K562 (cell line): Measurements from ENCODE around the gene SLCO2B1. TPM values are rescaled to one million over a fixed set of nuclear protein-coding genes. Genes with fewer than 3 reads are reported as not detected.
A peak's percentile ranks its signal among the peaks of the same experiment; 100 is the strongest.

Source experiments
- ATAC-seq: fragments of 200-7000 bp; cut with Tn5 transposase; 3 replicates; pipeline ENCODE4 v1.9.1; 2020; ENCODE audit warnings: moderate library complexity
- BruUV-seq: library from RNA; stranded (reverse); fragments of 400-500 nt; replicated peaks from 2 replicates; lab custom pipeline; 2021; lab: Mats Ljungman, UMichigan
- CTCF ChIA-PET: fragments of 300-600 bp; formaldehyde crosslinking; extraction: SDS; loops from one replicate; lab custom pipeline; 2021; ENCODE audit warnings: low intra/inter-chr PET ratio; lab: Yijun Ruan, JAX
- POLR2A ChIA-PET: fragments of 300-600, 350-650 bp; sonication (Branson Sonifier 250); formaldehyde crosslinking; extraction: SDS; loops from one replicate; lab custom pipeline; 2021; ENCODE audit warnings: antibody characterized with exemption, inconsistent platforms; lab: Yijun Ruan, JAX
- DNase-seq, 4 experiments: peaks; one replicate each; pipeline versions ENCODE4 v3.0.0 to v3.0.0-alpha.2; 2011 to 2018; ENCODE audit warnings: low spot score in 3 of 4, mixed read lengths in 3 of 4; ENCODE audit errors: extremely low read depth in 1 of 4
- FAIRE-seq: peaks from 2 replicates; lab custom pipeline; 2011; peaks lifted over from hg19 to GRCh38; lab: Jason Lieb, UNC
- H2AFZ ChIP-seq: 2 replicates; pipeline ENCODE4 v1.6.0; 2011; ENCODE audit warnings: low read depth, low read length, control low read depth, inconsistent platforms
- H3K27ac ChIP-seq: fragments of 200-600 bp; 3 replicates; pipeline ENCODE4 v1.8.0; 2011; ENCODE audit warnings: low read depth, mild to moderate bottlenecking, control low read depth, inconsistent platforms, low read length, moderate library complexity, mixed read lengths; ENCODE audit errors: extremely low read depth
- H3K27me3 ChIP-seq, 2 experiments: fragments of 300-600 bp in 1 of 2; 2 replicates in 1 of 2; 3 replicates in 1 of 2; pipeline versions ENCODE4 v1.6.0 to v1.8.0; 2011; ENCODE audit warnings: inconsistent platforms in 2 of 2, low read length in 2 of 2, mild to moderate bottlenecking in 1 of 2, mixed read lengths in 1 of 2, moderate library complexity in 1 of 2; ENCODE audit not compliant: control insufficient read depth in 2 of 2, insufficient read depth in 2 of 2
- H3K36me3 ChIP-seq: fragments of 300-600 bp; 3 replicates; pipeline ENCODE4 v1.8.0; 2011; ENCODE audit warnings: mild to moderate bottlenecking, low read length, inconsistent platforms; ENCODE audit not compliant: control insufficient read depth, insufficient read depth
- H3K4me1 ChIP-seq, 2 experiments: fragments of 200-600 bp in 1 of 2; replicated peaks in 1 of 2; 2 replicates in 1 of 2; 3 replicates in 1 of 2; pipeline versions ENCODE4 v1.5.1 to v1.8.0; 2011; ENCODE audit warnings: inconsistent platforms in 2 of 2, low read length in 2 of 2, mild to moderate bottlenecking in 1 of 2, mixed read lengths in 1 of 2, moderate library complexity in 1 of 2; ENCODE audit not compliant: control insufficient read depth in 2 of 2, insufficient read depth in 2 of 2
- H3K4me2 ChIP-seq: 2 replicates; pipeline ENCODE4 v1.6.1; 2011; ENCODE audit warnings: low read length, control low read depth, inconsistent platforms, mixed read lengths; ENCODE audit not compliant: insufficient read depth
- H3K4me3 ChIP-seq: fragments of 200-600 bp; sonication (generic), shearing (Covaris generic); 2 replicates; pipeline ENCODE4 v1.5.1; 2016; ENCODE audit warnings: control low read depth, inconsistent platforms
- H3K79me2 ChIP-seq: fragments of 200-600 bp; 3 replicates; pipeline ENCODE4 v1.8.0; 2011; ENCODE audit warnings: low read length, inconsistent platforms; ENCODE audit not compliant: control insufficient read depth, insufficient read depth
- H3K9ac ChIP-seq, 2 experiments: 2 replicates each; pipeline versions ENCODE4 v1.6.0 to v1.6.1; 2011; ENCODE audit warnings: low read depth in 2 of 2, low read length in 2 of 2, control low read depth in 1 of 2, inconsistent platforms in 1 of 2, mild to moderate bottlenecking in 1 of 2, mixed read lengths in 1 of 2; ENCODE audit not compliant: insufficient read depth in 1 of 2
- H3K9me1 ChIP-seq: one replicate; pipeline ENCODE4 v1.6.0; 2011; ENCODE audit warnings: inconsistent platforms, mild to moderate bottlenecking, low read length, moderate library complexity; ENCODE audit not compliant: control insufficient read depth, insufficient read depth
- H3K9me3 ChIP-seq: replicated peaks from 2 replicates; pipeline ENCODE4 v1.5.1; 2011; ENCODE audit warnings: low read depth, low read length, inconsistent platforms; ENCODE audit not compliant: control insufficient read depth, insufficient read depth
- H4K20me1 ChIP-seq: replicated peaks from 2 replicates; pipeline ENCODE4 v1.6.1; 2011; ENCODE audit warnings: low read length, inconsistent platforms, mixed read lengths; ENCODE audit not compliant: control insufficient read depth, insufficient read depth
- ESRRA ChIP-seq: fragments of 450-650 bp; IDR thresholded peaks from 2 replicates; pipeline ENCODE4 v1.6.1; 2014; ENCODE audit warnings: low read depth, mild to moderate bottlenecking, moderate library complexity, borderline replicate concordance
- PHF20 ChIP-seq: fragments of 450-650 bp; IDR thresholded peaks from 2 replicates; pipeline ENCODE4 v1.6.1; 2018; ENCODE audit not compliant: partially characterized antibody
- SLC30A9 ChIP-seq: fragments of 250-450 bp; sonication (Bioruptor Pico); IDR thresholded peaks from 2 replicates; pipeline ENCODE4 v1.8.0; 2022; ENCODE audit warnings: mild to moderate bottlenecking, moderate library complexity
- ZBTB17 ChIP-seq: fragments of 450-650 bp; formaldehyde crosslinking; IDR thresholded peaks from 2 replicates; pipeline ENCODE4 v1.4.0; 2020; ENCODE audit warnings: mild to moderate bottlenecking
- ZNF121 ChIP-seq: sonication (generic); formaldehyde crosslinking; conservative IDR thresholded peaks from 2 replicates; pipeline ENCODE4 v1.8.0; 2022; ENCODE audit warnings: missing genetic modification reagents
- WGBS: fragments of 100-300 bp; shearing (Covaris generic); methylation state at CpG from one replicate; pipeline ENCODE4 v1.1.6; 2016; ENCODE audit warnings: low coverage, mixed read lengths; ENCODE audit not compliant: insufficient coverage; ENCODE audit errors: missing lambda C conversion rate; 5-methylcytosine and 5-hydroxymethylcytosine counted together
- in situ Hi-C: fragments of 300-500 bp; cut with MboI; formaldehyde crosslinking; loops from 4 replicates; pipeline ENCODE4 v1.15.0; 2018; ENCODE audit warnings: inconsistent platforms, mixed read lengths
- intact Hi-C: fragments of 100-400 bp; cut with micrococcal nuclease; formaldehyde crosslinking; loops from 2 replicates; pipeline ENCODE4 v1.14.2; 2022
- polyA plus RNA-seq, 8 experiments: library from polyadenylated mRNA; depleted of rRNA in 4 of 8; stranded (reverse) in 5 of 8; unstranded in 3 of 8; fragments of >200 nt; fragmentation: Nextera tagmentation in 2 of 8; fragmentation: Illumina TruSeq in 1 of 8; extraction: Ambion mirVana in 2 of 8; extraction: Trizol in 1 of 8; gene quantifications; 2 replicates each; pipeline versions ENCODE4 v1.2.1 to v1.2.3, GENCODE V29; 2011 to 2014; ENCODE audit warnings: inconsistent platforms in 1 of 8, missing spikeins in 1 of 8
- total RNA-seq, 7 experiments: library from RNA; depleted of rRNA in 6 of 7; stranded (reverse); fragments of >200 nt in 6 of 7; fragmentation: Illumina TruSeq in 2 of 7; extraction: Trizol in 2 of 7; gene quantifications; 2 replicates each; pipeline versions ENCODE4 v1.2.1 to v1.2.3, GENCODE V29; 2011 to 2021; ENCODE audit warnings: low replicate concordance in 1 of 7
- TF ChIP-seq, protein P1 (sequence below): fragments of 450-650 bp; IDR thresholded peaks from 2 replicates; pipeline ENCODE4 v1.6.1; 2018; ENCODE audit not compliant: partially characterized antibody
- TF ChIP-seq, protein P2 (sequence below): fragments of 250-450 bp; sonication (Bioruptor Pico); IDR thresholded peaks from 2 replicates; pipeline ENCODE4 v1.8.0; 2021; ENCODE audit warnings: moderate library complexity, mild to moderate bottlenecking, inconsistent platforms

The SLCO2B1 gene
- total and polyA plus RNA-seq, 9 of the 15 experiments (the other 6 are each of a cell fraction or from before 2014, with no cell fraction given): 0.70 to 14.7 (median 7.6) TPM

DNA sequence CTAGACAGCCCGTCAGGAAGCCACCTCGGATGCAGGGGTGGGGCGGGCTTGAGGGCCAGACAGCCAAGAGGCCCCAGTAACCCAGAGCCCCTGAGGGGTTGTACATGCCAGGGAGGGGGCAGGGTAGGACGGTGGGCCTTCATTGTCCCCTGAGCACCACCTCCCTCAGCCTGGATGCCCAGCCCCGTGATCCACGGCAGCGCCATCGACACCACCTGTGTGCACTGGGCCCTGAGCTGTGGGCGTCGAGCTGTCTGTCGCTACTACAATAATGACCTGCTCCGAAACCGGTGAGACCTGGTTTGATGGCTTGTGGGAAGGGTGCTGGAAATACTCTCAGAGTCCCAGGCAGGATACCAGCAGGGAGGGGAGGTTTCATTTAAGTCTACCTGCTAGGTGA, 52.2 kb downstream of the SLCO2B1 start (continued):
- TF ChIP-seq ZNF121 (no peak), PHF20 (no peak), SLC30A9 (no peak)
- TF ChIP-seq, protein P1, sequence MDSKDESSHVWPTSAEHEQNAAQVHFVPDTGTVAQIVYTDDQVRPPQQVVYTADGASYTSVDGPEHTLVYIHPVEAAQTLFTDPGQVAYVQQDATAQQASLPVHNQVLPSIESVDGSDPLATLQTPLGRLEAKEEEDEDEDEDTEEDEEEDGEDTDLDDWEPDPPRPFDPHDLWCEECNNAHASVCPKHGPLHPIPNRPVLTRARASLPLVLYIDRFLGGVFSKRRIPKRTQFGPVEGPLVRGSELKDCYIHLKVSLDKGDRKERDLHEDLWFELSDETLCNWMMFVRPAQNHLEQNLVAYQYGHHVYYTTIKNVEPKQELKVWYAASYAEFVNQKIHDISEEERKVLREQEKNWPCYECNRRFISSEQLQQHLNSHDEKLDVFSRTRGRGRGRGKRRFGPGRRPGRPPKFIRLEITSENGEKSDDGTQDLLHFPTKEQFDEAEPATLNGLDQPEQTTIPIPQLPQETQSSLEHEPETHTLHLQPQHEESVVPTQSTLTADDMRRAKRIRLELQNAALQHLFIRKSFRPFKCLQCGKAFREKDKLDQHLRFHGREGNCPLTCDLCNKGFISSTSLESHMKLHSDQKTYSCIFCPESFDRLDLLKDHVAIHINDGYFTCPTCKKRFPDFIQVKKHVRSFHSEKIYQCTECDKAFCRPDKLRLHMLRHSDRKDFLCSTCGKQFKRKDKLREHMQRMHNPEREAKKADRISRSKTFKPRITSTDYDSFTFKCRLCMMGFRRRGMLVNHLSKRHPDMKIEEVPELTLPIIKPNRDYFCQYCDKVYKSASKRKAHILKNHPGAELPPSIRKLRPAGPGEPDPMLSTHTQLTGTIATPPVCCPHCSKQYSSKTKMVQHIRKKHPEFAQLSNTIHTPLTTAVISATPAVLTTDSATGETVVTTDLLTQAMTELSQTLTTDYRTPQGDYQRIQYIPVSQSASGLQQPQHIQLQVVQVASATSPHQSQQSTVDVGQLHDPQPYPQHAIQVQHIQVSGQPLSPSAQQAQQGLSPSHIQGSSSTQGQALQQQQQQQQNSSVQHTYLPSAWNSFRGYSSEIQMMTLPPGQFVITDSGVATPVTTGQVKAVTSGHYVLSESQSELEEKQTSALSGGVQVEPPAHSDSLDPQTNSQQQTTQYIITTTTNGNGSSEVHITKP: no peak
- TF ChIP-seq, protein P2, sequence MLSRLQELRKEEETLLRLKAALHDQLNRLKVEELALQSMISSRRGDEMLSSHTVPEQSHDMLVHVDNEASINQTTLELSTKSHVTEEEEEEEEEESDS (CRISPR knock-in tag): no peak

DNA sequence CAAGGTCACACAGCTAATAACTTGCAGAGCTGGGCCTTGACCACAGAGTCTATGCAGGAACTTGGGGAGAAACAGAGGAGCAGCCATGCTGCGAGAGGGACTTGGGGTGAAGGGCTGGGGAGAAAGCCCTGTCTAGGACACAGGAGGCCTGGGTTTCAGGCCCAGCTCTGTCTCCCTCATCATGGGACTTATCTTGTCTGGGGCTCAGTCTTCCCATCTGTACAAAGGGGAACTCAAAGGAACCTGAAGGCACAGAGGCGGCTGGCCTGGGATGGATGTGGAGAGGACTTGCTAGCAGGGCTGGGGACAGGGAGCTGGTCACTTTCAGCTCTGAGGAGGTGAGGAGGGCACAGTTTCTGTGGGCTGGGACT, 52.7 kb downstream of the SLCO2B1 start:
- CTCF ChIA-PET: interaction anchor here (2.1 kb wide), 1 partner anchor 180 kb away, joined by 22 read pairs; no protein-coding TSS in a partner anchor
- in situ Hi-C loops: loop anchor here (5.0 to 10.0 kb wide), 2 partner anchors 59 to 176 kb away; no protein-coding TSS in a partner anchor
- FAIRE-seq: no peak
- Histone ChIP-seq H3K9me1 (no peaks in the 10 kb centered on the region), H3K4me3 (no peak overlapping the region), H3K36me3 (no peaks in the 10 kb centered on the region), H2AFZ (no peak overlapping the region), H3K79me2 (no peaks in the 10 kb centered on the region), H3K9me3 (no peaks in the 10 kb centered on the region), H3K27me3 (no peaks in the 10 kb centered on the region; a peak in 1 of 5 replicates), H4K20me1 (peaks cover 15% of the 10 kb centered on the region; the same call in 1 of the 2 replicates), H3K27ac (no peak overlapping the region), H3K9ac (no peak overlapping the region), H3K4me1 (peaks cover 0 to 5% of the 10 kb centered on the region in 2 experiments; a peak in 3 of 5 replicates), H3K4me2 (no peak overlapping the region)
- no TSS peak for BruUV-seq
- DNase-seq: no peak
- no peak for ATAC-seq
- POLR2A ChIA-PET: interaction anchor here (0.6 to 1.2 kb wide), 4 partner anchors 9 to 179 kb away, joined by 3 read pairs; no protein-coding TSS in a partner anchor
- WGBS: 58% methylated on average over 2 of the region's 2 CpGs
- TF ChIP-seq ESRRA: peak; percentile 57
- TF ChIP-seq ZBTB17 (CRISPR knock-in tag): no peak
- intact Hi-C loops: no loop called here
